ENCODE results near the gene PEAK3.

PEAK3 gene

DNA sequence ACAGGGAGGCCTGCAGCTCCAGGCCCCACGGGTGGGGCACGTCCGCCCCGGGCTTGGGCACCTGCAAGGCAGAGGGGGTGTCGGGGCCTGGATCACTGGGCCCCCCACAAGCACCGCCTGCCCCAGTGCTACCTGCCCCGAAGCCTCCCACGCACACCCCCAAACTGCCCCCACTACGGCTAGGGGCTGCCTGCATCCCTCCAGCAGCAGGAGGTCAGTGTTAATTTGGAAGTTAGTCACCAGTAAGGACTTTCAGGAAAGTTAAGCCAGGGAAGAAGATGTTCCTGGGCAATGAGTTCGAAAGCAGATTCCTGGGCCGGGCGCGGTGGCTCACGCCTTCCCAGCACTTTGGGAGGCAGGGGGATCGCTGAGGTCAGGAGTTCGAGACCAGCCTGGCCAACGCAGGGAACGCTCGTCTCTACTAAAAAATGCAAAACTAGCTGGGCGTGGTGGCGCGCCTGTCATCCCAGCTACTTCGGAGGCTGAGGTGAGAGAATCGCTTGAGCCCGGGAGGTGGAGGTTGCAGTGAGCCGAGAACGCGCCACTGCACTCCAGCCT lies 5.5 kb downstream of the PEAK3 start:
- ChIA-PET CTCF (interaction anchor here (0.6 kb wide), 1 partner anchor 18 kb away, joined by 4 read pairs; no protein-coding TSS in a partner anchor), POLR2A (ENCODE audit: low non-redundant PET) (no interaction called here)
- no peak for DNase-seq (ENCODE audit: low spot score)
- H3K27ac ChIP-seq = peak overlapping the region; percentile 94
- TF ChIP-seq, protein P1, sequence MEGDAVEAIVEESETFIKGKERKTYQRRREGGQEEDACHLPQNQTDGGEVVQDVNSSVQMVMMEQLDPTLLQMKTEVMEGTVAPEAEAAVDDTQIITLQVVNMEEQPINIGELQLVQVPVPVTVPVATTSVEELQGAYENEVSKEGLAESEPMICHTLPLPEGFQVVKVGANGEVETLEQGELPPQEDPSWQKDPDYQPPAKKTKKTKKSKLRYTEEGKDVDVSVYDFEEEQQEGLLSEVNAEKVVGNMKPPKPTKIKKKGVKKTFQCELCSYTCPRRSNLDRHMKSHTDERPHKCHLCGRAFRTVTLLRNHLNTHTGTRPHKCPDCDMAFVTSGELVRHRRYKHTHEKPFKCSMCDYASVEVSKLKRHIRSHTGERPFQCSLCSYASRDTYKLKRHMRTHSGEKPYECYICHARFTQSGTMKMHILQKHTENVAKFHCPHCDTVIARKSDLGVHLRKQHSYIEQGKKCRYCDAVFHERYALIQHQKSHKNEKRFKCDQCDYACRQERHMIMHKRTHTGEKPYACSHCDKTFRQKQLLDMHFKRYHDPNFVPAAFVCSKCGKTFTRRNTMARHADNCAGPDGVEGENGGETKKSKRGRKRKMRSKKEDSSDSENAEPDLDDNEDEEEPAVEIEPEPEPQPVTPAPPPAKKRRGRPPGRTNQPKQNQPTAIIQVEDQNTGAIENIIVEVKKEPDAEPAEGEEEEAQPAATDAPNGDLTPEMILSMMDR (conservative IDR thresholded peaks at IDR 0.05; ENCODE audit: low read depth) = no peak

DNA sequence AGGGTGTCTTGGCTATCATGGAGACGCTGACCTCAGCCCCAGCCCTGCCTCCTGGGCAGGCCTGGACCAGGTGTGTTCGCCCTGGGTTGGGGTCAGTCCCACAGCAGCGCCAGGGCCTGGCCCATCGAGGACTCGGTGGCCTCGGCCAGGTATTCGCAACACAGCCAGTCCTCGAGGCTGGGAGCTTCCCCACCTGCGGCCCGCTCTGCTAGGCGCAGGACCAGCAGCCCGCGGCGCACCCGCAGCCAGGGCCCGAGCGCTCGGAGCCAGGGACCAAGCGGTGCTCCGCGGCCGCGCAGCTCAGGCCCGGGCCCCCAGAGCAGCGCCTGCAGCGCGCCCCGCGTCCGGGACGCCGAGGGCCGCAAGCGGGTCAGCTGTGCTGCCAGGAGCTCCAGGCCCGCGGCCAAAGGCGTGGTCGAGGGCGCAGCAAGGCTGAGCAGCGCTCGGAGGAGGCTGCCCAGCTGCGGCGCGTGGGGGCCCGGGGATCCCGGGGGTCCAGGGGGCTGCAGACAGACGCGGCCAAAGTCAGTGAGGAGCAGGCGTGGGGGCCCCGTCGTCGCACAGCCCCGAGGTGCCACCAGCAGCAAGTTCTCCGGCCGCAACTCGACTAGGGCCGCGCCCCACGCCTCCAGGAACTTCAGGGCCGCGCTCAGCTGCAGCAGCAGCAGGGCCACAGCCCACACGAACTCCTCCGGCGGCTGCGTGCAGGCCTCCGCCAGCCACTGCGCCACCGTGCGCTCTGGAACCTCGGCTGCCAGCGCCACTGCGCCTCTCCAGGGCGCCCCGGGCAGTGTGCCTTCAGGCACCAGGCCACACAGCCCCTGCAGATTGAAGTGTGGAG lies 6.2 kb downstream of the PEAK3 start:
- CTCF ChIA-PET = interaction anchor here (0.6 to 0.9 kb wide), 2 partner anchors 18 to 68 kb away, joined by 3 to 4 read pairs; no protein-coding TSS in a partner anchor
- H3K27ac ChIP-seq = peak overlapping the region; percentile 94

DNA sequence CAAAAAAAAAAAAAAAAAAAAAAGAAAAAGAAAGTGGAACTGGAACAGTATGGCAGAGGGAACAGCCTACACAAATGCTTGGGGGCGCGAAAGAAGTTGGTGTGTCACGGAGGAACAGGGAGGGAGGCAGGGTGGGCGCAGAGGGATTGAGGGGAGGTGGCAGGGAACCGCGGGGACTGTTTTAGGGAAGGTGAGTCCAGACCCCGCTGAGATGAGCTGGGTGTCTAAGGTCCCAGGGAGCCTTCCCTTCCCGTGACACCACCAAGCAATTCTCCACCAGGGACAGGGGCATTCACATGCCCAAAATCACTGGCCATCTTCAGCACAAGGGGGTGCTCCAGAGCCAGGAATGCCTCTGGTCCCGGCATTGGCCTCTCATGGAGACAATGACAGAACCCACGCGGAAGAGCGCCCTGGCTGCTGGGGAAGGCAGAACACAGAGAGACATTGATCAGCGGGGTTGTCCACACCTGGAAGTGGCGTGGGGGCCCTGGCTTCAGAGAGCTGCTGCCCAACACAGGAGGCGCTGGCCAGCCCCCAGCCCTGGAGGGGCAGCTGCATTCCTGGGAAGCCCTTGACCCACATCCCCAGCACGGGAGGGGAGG lies 6.9 kb downstream of the PEAK3 start:
- POLR2A ChIA-PET (ENCODE audit: low non-redundant PET) = interaction anchor here (0.6 kb wide), 1 partner anchor 242 kb away, joined by 4 read pairs; no protein-coding TSS in a partner anchor

More for the DNA sequence above, 6.2 kb downstream of the PEAK3 start:
- TF ChIP-seq, protein P1 (conservative IDR thresholded peaks at IDR 0.05; ENCODE audit: low read depth) = no peak
- POLR2A ChIA-PET (ENCODE audit: low non-redundant PET) = no interaction called here
- no peak for DNase-seq (ENCODE audit: low spot score)

DNA sequence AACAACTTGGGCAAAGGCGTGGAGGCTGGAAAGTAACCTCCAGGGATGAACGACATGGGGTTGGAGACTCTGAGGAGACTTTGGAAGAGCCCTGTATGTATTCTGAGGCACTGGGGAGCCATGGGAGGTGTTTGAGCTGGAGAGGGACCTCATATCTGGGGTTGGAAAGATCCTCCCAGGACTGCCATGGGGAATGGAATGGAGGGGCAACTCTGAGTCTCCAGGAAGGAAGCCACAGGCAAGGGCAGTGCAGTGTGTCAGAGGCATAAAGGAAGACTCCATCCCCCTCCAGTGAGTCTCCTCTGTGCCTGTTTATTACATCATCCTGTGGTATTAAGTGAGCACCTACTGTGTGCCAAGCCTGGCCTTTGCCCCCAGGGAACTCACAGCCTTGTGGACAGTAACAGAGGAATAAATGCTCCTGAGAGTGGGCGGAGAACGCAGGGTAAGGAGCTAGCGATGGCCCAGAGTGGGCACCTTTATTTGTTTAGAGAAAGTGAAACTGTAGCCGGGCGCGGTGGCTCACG lies 7.7 kb downstream of the PEAK3 start:
- no peak for DNase-seq (ENCODE audit: low spot score)
- peak overlapping the region; percentile 94 for H3K27ac ChIP-seq
- CTCF ChIA-PET = interaction anchor here (0.6 to 0.8 kb wide), 2 partner anchors 11 to 221 kb away, joined by 4 read pairs; no protein-coding TSS in a partner anchor
- POLR2A ChIA-PET (ENCODE audit: low non-redundant PET) = interaction anchor here (0.6 kb wide), 1 partner anchor 241 kb away, joined by 4 read pairs; no protein-coding TSS in a partner anchor
- TF ChIP-seq, protein P1 (conservative IDR thresholded peaks at IDR 0.05; ENCODE audit: low read depth) = no peak

More for the DNA sequence above, 6.9 kb downstream of the PEAK3 start:
- CTCF ChIA-PET = interaction anchor here (0.6 to 0.9 kb wide), 3 partner anchors 67 to 338 kb away, joined by 3 to 4 read pairs (median 3); no protein-coding TSS in a partner anchor
- TF ChIP-seq, protein P1 (conservative IDR thresholded peaks at IDR 0.05; ENCODE audit: low read depth) = peak; percentile 32; the same call in 1 of the 2 replicates
- peak overlapping the region; percentile 94 for H3K27ac ChIP-seq
- DNase-seq (ENCODE audit: low spot score) = peak; percentile 48

DNA sequence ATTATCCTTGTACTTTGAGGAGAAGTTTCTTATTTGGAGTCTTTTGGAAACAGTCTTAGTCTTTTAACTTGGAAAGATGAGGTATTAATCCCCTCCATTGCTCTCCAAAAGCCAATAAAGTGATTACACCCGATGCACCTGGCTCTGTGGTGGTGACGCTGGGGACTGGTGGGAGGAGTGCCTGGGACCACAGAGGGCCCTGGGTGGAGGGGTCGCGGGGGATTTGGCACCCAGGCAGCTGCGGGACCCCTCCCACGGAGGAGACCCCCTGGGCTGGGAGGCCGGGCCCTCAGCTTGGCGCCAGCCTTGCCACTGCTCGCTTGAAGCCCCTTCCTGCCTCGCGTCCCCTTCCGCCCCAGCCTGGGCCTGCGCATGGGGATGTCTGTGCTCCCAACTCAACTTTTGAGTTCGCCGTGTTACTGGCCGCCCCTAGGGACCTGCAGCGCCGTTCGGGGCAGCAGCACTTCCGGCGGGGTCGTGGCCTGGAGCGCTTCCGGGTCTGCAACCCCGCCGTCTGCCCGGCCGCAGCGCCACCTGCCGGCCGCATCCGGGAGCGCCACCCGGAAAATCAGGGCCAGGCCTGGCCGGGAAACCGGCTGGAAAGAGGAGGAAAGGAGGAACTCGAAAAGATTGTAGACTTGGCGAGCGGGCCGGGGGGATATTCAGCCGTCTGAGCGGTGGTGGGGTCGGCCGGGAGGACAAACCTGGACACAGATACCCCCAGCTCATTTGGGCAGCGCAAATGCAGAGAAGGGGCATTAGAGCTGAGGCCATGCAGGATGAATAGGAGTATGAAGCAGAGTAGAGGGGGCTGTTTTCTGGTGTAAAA lies 8.4 kb downstream of the PEAK3 start:
- ChIA-PET POLR2A (ENCODE audit: low non-redundant PET) (interaction anchor here (0.5 kb wide), 1 partner anchor 115 kb away, joined by 3 read pairs; no protein-coding TSS in a partner anchor), CTCF (interaction anchor here (0.6 to 0.8 kb wide), 2 partner anchors 12 to 203 kb away, joined by 4 to 5 read pairs; no protein-coding TSS in a partner anchor)
- H3K27ac ChIP-seq = peak overlapping the region; percentile 94
- peak; percentile 82 for DNase-seq (ENCODE audit: low spot score)
- TF ChIP-seq, protein P1 (conservative IDR thresholded peaks at IDR 0.05; ENCODE audit: low read depth) = peak; percentile 97

Data from RWPE1 (cell line).